Breast epithelium (tissue), 3 donors: ENCODE data around the gene KIAA1217.

Experiments
- POLR2A ChIP-seq: fragments of 450-650 bp; IDR thresholded peaks from one replicate; pipeline ENCODE4 v1.6.1; 2016; ENCODE audit warnings: antibody characterized with exemption, mild to moderate bottlenecking, moderate library complexity
- TF ChIP-seq, protein P1 (sequence below), 3 donors: fragments of 450-650 bp; IDR thresholded peaks; one replicate each; pipeline ENCODE4 v1.5.1; 2016 to 2017; ENCODE audit warnings: antibody characterized with exemption in 3 of 3, mild to moderate bottlenecking in 3 of 3, moderate library complexity in 3 of 3

DNA sequence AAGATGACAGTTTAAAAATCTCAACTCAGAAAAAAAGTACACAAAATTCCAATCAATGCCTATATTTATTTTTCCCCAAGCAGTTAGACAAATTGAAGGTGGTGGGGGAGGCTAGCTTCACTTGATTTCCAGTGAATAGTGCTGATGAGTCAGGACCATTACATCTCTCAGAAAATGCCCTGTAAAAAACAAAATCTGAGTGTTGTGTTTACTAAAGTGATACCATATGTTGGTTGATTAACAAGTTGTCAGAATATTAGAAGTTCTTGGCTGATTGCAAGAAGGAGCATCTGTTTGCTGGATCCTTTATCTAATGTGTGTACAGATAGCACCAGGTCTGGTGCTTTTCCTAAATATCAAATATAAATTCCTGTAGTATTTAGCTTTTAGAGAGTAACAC, 31.3 kb upstream of the KIAA1217 start:
- TF ChIP-seq, protein P1, sequence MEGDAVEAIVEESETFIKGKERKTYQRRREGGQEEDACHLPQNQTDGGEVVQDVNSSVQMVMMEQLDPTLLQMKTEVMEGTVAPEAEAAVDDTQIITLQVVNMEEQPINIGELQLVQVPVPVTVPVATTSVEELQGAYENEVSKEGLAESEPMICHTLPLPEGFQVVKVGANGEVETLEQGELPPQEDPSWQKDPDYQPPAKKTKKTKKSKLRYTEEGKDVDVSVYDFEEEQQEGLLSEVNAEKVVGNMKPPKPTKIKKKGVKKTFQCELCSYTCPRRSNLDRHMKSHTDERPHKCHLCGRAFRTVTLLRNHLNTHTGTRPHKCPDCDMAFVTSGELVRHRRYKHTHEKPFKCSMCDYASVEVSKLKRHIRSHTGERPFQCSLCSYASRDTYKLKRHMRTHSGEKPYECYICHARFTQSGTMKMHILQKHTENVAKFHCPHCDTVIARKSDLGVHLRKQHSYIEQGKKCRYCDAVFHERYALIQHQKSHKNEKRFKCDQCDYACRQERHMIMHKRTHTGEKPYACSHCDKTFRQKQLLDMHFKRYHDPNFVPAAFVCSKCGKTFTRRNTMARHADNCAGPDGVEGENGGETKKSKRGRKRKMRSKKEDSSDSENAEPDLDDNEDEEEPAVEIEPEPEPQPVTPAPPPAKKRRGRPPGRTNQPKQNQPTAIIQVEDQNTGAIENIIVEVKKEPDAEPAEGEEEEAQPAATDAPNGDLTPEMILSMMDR (IDR thresholded peaks at IDR 0.05), result no peak
- TF ChIP-seq POLR2A, result no peak
